ENCODE results near the gene ICA1L.

Gene ICA1L

GRCh38 chr2:202736826-202737225, 134.7 kb downstream of the ICA1L start:
- DNase-seq (ENCODE audit: low read depth): no peak

- DNase-seq (ENCODE audit: low read depth): peak; percentile 77
Measured at GRCh38 chr2:202726070-202726469, 145.5 kb downstream of the ICA1L start.

DNA sequence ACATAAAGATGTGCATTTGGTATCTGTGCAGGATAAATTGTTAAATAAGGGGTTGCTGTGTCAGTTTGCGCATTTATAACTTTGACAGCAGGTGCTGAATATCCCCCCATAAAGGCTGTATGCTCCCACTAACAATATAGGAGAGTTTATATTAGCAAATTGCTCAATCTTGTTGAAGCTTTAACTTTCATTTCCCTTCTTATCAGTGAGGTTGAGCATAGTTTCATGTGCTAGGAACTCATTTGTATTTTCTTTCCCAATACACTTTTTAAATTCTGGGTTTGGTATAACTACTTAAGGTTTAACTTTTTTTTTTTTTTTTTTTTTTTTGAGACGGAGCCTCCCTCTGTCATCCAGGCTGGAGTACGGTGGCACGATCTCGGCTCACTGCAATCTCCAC, 147.8 kb downstream of the ICA1L start:
- DNase-seq (ENCODE audit: low read depth): peak; percentile 63
